Stomach (tissue), 4 donors: ENCODE data around the gene FCHSD2.

Experiments
- CTCF ChIP-seq, 7 experiments: fragments of 450-650 bp in 4 of 7; fragments of 200-600 bp in 3 of 7; sonication (generic) in 3 of 7; IDR thresholded peaks; one replicate each; pipeline ENCODE4 v1.5.1; 2016 to 2019; ENCODE audit warnings: antibody characterized with exemption in 7 of 7, control low read depth in 2 of 7, mild to moderate bottlenecking in 1 of 7
- EP300 ChIP-seq: sonication (generic); formaldehyde crosslinking; IDR thresholded peaks from one replicate; pipeline ENCODE4 v1.6.1; 2017; ENCODE audit warnings: antibody characterized with exemption
- POLR2A ChIP-seq, 4 donors: fragments of 450-650 bp; IDR thresholded peaks; one replicate each; pipeline ENCODE4 v1.6.1; 2016; ENCODE audit warnings: antibody characterized with exemption in 4 of 4, control low read depth in 2 of 4, mild to moderate bottlenecking in 1 of 4, moderate library complexity in 1 of 4
- POLR2AphosphoS5 ChIP-seq, 3 donors: sonication (generic); formaldehyde crosslinking; IDR thresholded peaks; one replicate each; pipeline ENCODE4 v1.6.1; 2016; ENCODE audit warnings: antibody characterized with exemption in 3 of 3

- TF ChIP-seq CTCF (IDR thresholded peaks at IDR 0.05): no peak
- no peak for TF ChIP-seq POLR2A (IDR thresholded peaks at IDR 0.05)
- no peak for TF ChIP-seq EP300
- no peak for TF ChIP-seq POLR2AphosphoS5 (IDR thresholded peaks at IDR 0.05)
Observed at GRCh38 chr11:72968390-72968789, 173.7 kb downstream of the FCHSD2 start.
